Heart right ventricle (tissue), 16 donors: ENCODE data around the gene SERPINE2. TPM values are rescaled to one million over a fixed set of nuclear protein-coding genes. Genes with fewer than 3 reads are reported as not detected.
A peak's percentile ranks its signal among the peaks of the same experiment; 100 is the strongest.

Source experiments
- ATAC-seq, 8 donors: fragments of 200-7000 bp; cut with Tn5 transposase; one replicate each; pipeline ENCODE4 v1.9.1; 2020; ENCODE audit warnings: mild to moderate bottlenecking in 8 of 8, moderate library complexity in 8 of 8, moderate number of reproducible peaks in 1 of 8
- DNase-seq, 2 donors: peaks; one replicate each; pipeline ENCODE4 v3.0.0-alpha.2; 2020
- H3K27ac ChIP-seq, 10 donors: fragments of 200-600 bp; sonication (generic) in 2 of 10; one replicate each; pipeline versions ENCODE4 v1.5.0 to v1.8.0; 2020 to 2022; ENCODE audit warnings: mild to moderate bottlenecking in 3 of 10
- H3K27me3 ChIP-seq, 7 donors: fragments of 200-600 bp; one replicate each; pipeline ENCODE4 v1.8.0; 2021 to 2022; ENCODE audit warnings: mild to moderate bottlenecking in 2 of 7
- H3K36me3 ChIP-seq, 9 donors: fragments of 200-600 bp; sonication (generic) in 1 of 9; one replicate each; pipeline versions ENCODE4 v1.5.0 to v1.8.0; 2020 to 2022; ENCODE audit warnings: mild to moderate bottlenecking in 2 of 9
- H3K4me1 ChIP-seq, 9 donors: fragments of 200-600 bp; sonication (generic) in 1 of 9; one replicate each; pipeline versions ENCODE4 v1.5.0 to v1.8.0; 2020 to 2022; ENCODE audit warnings: mild to moderate bottlenecking in 4 of 9
- H3K4me3 ChIP-seq, 10 donors: fragments of 200-600 bp; sonication (generic) in 2 of 10; one replicate each; pipeline versions ENCODE4 v1.5.0 to v1.8.0; 2020 to 2022; ENCODE audit warnings: mild to moderate bottlenecking in 7 of 10, moderate library complexity in 2 of 10
- H3K9me3 ChIP-seq, 11 donors: fragments of 200-600 bp in 10 of 11; sonication (generic) in 2 of 11; one replicate each; pipeline versions ENCODE4 v1.5.0 to v1.8.0; 2013 to 2022; ENCODE audit warnings: mild to moderate bottlenecking in 2 of 11, control low read depth in 1 of 11, moderate library complexity in 1 of 11
- WGBS, 2 donors: extraction: QIAGEN DNeasy Blood & Tissue Kit; methylation state at CpG; one replicate each; pipeline ENCODE4 v1.1.7; 2013; ENCODE audit warnings: inconsistent platforms in 1 of 2; 5-methylcytosine and 5-hydroxymethylcytosine counted together
- intact Hi-C, 10 donors: fragments of 100-400 bp; cut with DNase I; formaldehyde crosslinking; loops; one replicate each; pipeline versions ENCODE4 v1.11.1 to v1.14.2; 2022
- polyA plus RNA-seq, 2 donors: library from polyadenylated mRNA; stranded (reverse); fragments of 200-250 nt; gene quantifications; one replicate each; pipeline ENCODE4 v1.2.3, GENCODE V29; 2013
- total RNA-seq, 10 donors: library from RNA; stranded (reverse); fragmentation: NEBNext Ultra II Directional in 3 of 10; extraction: Animal tissue kit (Norgen Biotek cat#: 25700) in 3 of 10; gene quantifications; one replicate each; pipeline versions ENCODE4 v1.2.1 to v1.2.4, GENCODE V29; 2021 to 2023
- TF ChIP-seq, protein P1 (sequence below), 9 donors: fragments of 200-600 bp; sonication (generic) in 2 of 9; IDR thresholded peaks; one replicate each; pipeline versions ENCODE4 v1.5.0 to v1.8.0; 2021 to 2022; ENCODE audit warnings: antibody characterized with exemption in 9 of 9, mild to moderate bottlenecking in 5 of 9, moderate library complexity in 1 of 9
- donor health status: Arrhythmogenic right ventricular cardiomyopathy.
- donor health status: ischemic (EF 13 %, LVEDD 7.1; RV severe dilation, severe dysfunction).
- donor health status: healthy with polysubstance abuse.
- donor health status: DM: no; HTN: yes; CAD: no.
- donor health status: DM: no; HTN: no; CAD: no.
- donor health status: ischemic (EF 25% LVEDD 6.9; RV normal size, moderate dysfunction).
- donor health status: ischemic (EF 25% LVEDD 5.7; RV mildly dilated, moderate dysfunction).
- donor health status: healthy.
- donor health status: DM: yes; HTN: yes; CAD: no.
- donor health status: Ischemic cardiomyopathy.
- donor health status: ischemic (EF 35%, LVEDD 5.7; RV mildly dilated, moderate dysfunction).
- donor health status: nonischemic (EF 11% LVEDD 7.7; RV severe dilation, severe dysfunction).
- donor health status: DM: yes; HTN: yes; CAD: no.
- donor health status: PGD.
- donor health status: ischemic (EF 29% LVEDD 5.4; RV normal size, mild dysfunction).
- donor health status: nonischemic (EF 23%, LVEDD 6.1; RV moderate dilation, normal function).

The SERPINE2 gene
- total and polyA plus RNA-seq, 12 donors, result 5.3 to 56.6 (median 19.7) TPM

DNA sequence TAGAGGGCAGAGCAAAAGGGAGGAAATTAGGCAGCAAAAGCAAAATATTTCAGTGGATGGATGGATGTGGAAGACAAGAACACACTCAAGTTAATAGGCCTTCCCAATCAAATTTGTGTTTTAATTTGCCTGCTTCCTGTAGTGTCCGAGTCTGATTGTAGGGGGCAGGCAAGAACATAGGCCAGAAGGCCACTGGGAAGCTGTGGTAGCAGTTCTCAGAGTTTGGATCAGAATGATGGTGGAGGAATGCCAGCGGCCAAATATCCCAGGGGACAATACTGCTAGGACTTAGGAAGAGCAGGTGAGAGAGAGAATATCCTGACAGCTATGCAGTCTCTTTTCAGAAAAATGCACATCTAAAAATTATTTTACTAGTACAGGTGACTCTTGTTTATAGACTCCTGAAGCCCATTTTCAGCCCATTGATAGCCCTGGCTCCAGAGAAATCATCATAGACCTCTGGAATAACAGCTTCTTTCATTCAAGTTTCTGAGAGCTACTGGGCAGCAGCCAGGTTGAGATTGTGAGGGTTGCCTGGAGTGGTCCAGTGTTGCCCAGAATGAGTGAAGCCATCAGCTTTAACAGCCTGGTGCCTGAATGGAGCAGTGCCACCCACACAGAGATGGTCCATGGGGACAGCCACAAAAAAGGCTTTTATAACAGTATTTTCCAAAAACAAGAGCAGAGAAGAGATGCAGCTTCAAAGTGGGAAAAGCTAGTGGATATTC is 19.1 kb upstream of the SERPINE2 start:
- DNase-seq (no peak), ATAC-seq (no peak)
- Histone ChIP-seq H3K9me3 (peaks cover 0 to 6% (median 0%) of the 10 kb centered on the region in 11 donors), H3K27me3 (no peaks in the 10 kb centered on the region), H3K4me3 (no peak overlapping the region), H3K4me1 (no peaks in the 10 kb centered on the region), H3K36me3 (no peaks in the 10 kb centered on the region), H3K27ac (no peak overlapping the region)
- 61 to 66% methylated on average over 2 of the region's 2 CpGs for WGBS, 2 donors
- intact Hi-C loops, result no loop called here
- TF ChIP-seq, protein P1, sequence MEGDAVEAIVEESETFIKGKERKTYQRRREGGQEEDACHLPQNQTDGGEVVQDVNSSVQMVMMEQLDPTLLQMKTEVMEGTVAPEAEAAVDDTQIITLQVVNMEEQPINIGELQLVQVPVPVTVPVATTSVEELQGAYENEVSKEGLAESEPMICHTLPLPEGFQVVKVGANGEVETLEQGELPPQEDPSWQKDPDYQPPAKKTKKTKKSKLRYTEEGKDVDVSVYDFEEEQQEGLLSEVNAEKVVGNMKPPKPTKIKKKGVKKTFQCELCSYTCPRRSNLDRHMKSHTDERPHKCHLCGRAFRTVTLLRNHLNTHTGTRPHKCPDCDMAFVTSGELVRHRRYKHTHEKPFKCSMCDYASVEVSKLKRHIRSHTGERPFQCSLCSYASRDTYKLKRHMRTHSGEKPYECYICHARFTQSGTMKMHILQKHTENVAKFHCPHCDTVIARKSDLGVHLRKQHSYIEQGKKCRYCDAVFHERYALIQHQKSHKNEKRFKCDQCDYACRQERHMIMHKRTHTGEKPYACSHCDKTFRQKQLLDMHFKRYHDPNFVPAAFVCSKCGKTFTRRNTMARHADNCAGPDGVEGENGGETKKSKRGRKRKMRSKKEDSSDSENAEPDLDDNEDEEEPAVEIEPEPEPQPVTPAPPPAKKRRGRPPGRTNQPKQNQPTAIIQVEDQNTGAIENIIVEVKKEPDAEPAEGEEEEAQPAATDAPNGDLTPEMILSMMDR (IDR thresholded peaks at IDR 0.05), result peak in 6 of 9 donors; percentile 15 to 37 (median 21)

DNA sequence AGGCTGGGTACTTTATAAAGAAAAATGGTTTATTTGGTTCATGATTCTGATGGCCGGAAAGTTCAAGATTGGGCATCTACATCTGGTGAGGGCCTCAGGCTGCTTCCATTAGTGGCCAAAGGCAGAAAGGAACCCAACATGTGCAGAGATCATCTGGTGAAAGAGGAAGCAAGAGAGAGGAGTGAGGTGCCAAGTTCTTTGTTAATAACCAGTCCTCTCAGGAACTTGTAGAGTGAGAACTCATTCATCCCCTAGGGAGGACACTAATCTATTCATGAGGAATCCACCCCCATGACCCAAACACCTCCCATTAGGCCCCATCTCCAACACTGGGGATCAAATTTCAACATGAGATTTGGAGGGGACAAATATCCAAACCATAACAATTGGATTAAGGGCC is 17.8 kb upstream of the SERPINE2 start:
- DNase-seq, result no peak
- Histone ChIP-seq H3K9me3 (peaks cover 0 to 6% (median 0%) of the 10 kb centered on the region in 11 donors), H3K4me1 (no peaks in the 10 kb centered on the region), H3K27me3 (peaks cover 0 to 7% (median 0%) of the 10 kb centered on the region in 7 donors), H3K4me3 (no peak overlapping the region), H3K27ac (no peak overlapping the region), H3K36me3 (no peaks in the 10 kb centered on the region)
- intact Hi-C loops, result no loop called here
- no peak for ATAC-seq
- WGBS, 2 donors, result 88 to 97% methylated on average over 1 of the region's 1 CpG
- TF ChIP-seq, protein P1 (IDR thresholded peaks at IDR 0.05), result no peak

DNA sequence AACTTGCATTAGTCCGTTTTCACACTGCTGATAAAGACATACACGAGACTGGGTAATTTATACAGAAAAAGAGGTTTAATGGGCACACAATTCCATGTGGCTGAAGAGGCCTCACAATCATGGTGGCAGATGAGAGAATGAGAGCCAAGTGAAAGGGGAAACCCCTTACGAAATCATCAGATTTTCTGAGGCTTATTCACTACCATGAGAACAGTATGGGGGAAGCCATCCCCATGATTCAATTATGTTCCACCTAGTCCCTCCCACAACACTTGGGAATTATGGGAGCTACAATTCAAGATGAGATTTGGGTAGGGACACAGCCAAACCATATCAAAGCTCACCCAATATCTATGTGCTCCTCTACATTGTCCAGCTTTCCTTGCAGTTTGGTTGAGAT is 16.0 kb upstream of the SERPINE2 start:
- Histone ChIP-seq H3K27me3 (peaks cover 0 to 16% (median 0%) of the 10 kb centered on the region in 7 donors), H3K4me3 (no peak overlapping the region), H3K27ac (no peak overlapping the region), H3K4me1 (no peaks in the 10 kb centered on the region), H3K36me3 (no peaks in the 10 kb centered on the region), H3K9me3 (peaks cover 0 to 6% (median 0%) of the 10 kb centered on the region in 11 donors)
- DNase-seq (no peak), ATAC-seq (no peak)
- WGBS, 2 donors, result 91 to 92% methylated on average over 3 of the region's 3 CpGs
- TF ChIP-seq, protein P1 (IDR thresholded peaks at IDR 0.05), result no peak
- intact Hi-C loops, result no loop called here

DNA sequence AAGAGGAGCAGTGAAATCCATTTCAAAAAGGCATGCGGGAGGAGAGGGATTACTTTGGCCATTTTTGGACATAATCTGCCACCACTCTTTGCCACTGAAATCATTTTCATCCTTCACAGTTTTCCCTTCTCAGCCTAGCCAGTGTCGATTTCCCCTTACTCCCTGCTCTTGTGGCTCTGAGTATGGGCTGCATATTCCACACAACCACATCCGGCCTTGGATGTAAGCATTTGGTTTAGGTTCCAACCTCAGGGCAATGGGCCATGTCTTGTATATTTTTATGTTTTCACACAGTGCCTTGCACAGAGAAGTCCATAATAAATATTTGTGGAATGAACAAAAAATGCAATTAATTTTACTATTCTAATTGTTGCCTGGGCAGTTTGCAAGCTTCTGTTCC is 7.7 kb upstream of the SERPINE2 start:
- Histone ChIP-seq H3K27ac (no peak overlapping the region), H3K4me1 (peaks cover 0 to 7% (median 2%) of the 10 kb centered on the region in 9 donors), H3K27me3 (peaks cover 0 to 34% (median 13%) of the 10 kb centered on the region in 7 donors), H3K36me3 (no peaks in the 10 kb centered on the region), H3K4me3 (no peak overlapping the region), H3K9me3 (no peaks in the 10 kb centered on the region)
- intact Hi-C loops, result loop anchor here in 1 of 10 donors (10.0 kb wide), 1 partner anchor 98 kb away; no protein-coding TSS in a partner anchor
- TF ChIP-seq, protein P1 (IDR thresholded peaks at IDR 0.05), result no peak
- no peak for ATAC-seq
- 84 to 90% methylated on average over 3 of the region's 3 CpGs for WGBS, 2 donors
- DNase-seq, result no peak
